GM19035 (cell line): ENCODE measurements around the gene C16orf89.
A peak's percentile ranks its signal among the peaks of the same experiment; 100 is the strongest.
"Not testable (repeated sequence)": the region's sequence is repeated elsewhere in the genome, so short reads cannot be mapped to it uniquely, and the experiment has no call there.

Experiments used
- ATAC-seq: cut with Tn5 transposase; IDR thresholded peaks from one replicate; pipeline ENCODE4 v1.9.1; 2021; ENCODE audit not compliant: unreplicated experiment

C16orf89 gene

DNA sequence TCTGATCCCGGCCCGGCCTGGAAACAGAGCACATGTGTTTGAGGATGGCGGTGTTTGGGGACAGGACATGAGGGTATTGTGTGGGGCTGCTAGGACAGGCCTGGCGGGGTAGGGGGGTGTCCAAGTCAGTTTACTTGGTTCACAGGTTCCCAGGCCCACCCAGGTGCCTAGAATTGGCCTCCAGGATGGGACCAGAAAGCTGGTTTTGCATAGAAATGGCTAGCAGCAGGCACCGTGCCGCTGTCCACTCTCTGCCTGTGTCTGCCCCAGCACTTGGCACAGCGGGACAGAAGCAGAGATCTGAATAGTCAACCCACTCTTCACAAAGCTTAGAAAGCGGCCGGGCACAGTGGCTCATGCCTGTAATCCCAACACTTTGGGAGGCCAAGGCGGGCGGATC, 20.0 kb upstream of the C16orf89 start:
- ATAC-seq: not testable (repeated sequence)

DNA sequence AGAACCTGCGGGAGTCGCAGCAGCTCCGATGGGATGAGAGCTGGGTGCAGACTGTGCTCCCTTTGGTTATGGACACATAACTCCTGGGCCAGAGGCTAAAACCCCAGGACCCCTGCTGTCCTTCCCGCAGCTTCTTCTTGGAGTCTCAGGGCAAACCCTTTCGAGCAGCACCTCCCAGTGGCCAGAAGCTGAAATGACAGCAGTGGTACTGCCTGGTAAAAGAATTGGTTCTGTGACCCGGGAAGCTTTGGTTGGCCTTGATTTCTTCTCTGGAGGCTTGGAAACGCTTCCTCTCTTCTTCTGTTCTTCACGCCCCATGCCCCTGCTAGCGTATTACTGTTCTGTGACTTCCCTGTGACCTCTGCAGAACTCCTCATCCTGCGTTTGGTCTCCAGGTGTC, 19.0 kb upstream of the C16orf89 start:
- not testable (repeated sequence) for ATAC-seq

DNA sequence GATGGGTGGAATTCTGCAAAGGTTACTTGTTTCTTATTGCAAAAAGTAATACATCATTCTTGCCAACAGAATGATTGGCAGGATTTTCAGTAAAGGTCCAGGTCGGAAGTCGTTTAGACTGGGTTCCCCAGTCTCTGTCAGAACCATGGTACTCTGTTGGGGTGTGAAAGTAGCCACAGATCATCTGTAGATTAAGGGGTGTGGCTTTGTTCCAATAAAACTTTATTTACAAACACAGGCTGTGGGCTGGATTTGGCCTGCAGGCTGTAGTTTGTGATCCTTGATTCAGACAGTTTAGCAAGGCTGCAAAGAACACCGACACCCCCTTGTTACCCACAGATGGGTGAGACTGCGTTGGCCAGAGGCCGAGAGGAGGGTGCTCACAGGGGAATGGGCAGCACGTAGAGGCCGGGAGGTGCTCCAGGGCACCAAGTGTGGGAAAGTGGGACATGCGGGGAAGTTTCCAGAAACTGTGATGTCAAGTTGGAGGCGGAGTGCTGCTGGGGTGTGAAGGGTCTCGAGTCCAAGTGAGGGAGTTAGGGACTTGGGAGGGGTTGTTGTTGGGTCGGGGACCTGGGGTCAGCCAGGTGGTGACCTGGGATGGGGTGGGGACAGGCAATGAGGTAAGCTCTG, 18.5 kb upstream of the C16orf89 start:
- not testable (repeated sequence) for ATAC-seq

DNA sequence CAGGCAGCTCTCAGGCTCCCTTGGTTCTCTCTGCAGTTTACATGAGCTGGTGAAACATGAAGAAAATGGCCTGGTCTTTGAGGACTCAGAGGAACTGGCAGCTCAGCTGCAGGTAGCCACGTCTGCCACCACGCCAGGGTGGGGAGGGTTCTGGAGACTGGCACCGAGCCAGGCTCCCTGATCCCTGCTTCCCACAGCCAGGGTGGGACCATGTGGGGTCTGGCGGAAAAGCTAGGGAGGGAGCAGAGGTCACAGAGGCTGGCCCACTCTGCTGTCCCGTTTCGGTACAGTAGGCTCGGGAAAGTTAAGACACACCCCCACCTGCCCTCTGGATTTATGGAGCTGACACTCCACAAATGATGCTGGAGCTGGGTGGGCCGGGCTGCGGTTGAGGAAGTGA, 17.9 kb upstream of the C16orf89 start:
- ATAC-seq: not testable (repeated sequence)

DNA sequence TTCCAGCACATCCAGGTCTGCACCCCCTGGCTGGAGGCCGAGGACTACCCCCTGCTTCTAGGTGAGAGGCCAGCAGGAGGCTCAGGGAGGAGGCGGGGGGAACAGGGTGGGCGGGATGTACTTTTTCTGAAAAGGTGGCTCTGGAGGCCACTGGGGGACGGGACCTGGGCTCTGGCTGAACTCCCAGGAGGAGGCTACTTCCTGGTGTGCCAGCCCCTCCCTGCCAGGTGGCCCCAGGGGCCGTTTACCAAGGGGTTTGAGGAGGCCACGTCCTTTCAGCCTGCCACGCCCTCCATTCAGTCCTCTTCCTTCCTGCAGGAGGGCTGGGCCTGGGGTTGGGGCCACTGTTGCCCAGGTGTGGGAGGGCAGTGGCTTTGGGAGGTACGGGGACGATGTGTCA, 15.2 kb upstream of the C16orf89 start:
- not testable (repeated sequence) for ATAC-seq

DNA sequence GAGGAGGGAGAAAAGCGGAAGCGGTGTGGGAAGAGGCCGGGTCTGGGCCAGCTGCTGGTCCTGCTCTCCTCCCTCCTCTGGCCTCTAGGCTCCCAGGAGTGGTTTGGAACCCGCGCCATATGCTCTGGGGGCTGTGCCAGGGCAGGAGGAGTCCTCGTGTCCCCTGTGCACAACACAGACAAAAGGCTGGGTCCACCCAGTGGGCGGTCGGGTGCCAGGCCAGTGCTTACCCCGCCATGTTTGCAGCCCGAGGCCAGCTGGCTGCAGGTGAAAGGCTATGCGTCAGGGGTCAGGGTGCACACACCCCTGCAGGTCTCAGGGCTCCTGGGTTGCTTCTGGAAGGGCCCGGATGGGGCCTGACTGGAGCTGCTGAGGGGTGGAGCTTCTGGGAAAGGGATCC, 14.7 kb upstream of the C16orf89 start:
- ATAC-seq: not testable (repeated sequence)

DNA sequence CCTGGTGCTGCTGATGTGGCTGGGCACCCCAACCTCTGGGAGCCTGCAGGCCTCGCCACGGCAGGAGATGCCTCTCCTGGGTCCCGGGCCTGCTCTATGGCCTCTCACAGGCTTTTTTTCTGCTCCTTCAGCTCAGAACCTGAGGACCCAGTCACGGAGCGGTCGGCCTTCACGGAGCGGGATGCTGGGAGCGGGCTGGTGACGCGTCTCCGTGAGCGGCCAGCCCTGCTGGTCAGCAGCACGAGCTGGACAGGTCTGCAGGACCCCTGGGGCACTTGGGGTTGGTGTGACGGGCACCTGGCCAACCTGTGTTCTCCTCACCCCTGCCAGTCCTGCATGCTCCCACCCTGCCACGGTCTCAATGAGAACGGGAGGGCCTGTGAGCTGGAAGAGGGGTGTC, 12.9 kb upstream of the C16orf89 start:
- no peak for ATAC-seq

DNA sequence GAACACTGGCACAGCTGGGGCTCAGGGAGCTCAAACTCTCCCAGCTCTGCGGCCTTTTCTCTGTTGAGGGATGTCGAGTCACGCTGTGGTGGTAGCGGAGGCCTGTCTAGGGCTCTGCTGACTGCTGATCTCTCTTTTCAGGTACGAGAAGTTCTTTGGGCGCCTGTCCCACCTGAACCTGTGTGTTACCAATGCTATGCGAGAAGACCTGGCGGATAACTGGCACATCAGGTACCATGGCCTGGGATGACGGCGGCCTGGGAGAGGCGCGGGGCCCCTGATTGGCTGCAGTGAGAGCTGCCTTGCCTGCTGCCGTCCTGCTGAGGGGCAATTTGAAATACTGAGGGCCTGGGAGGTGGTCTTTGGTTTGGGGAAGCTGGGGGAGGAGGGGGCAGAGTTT, 11.5 kb upstream of the C16orf89 start:
- no peak for ATAC-seq

DNA sequence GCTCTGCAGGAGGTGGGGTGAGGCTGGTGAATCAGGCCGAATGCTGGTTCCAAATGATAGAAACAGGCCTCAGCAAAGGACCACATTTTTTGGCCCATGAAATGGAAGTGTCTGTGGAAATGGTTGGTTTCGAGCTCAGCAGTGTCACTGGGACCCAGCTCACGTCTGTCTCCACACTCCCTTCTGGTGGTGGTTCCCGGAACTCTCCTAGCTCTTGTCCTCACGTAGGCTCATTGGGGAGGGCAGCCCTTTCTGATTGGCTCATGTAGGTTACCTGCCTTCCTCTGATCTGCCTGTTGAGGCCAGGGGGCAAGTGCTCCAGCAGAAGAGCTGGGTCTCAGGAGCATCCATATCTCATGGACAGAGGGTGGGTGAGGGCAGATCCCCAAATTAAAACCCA, 9.9 kb upstream of the C16orf89 start:
- ATAC-seq: no peak

DNA sequence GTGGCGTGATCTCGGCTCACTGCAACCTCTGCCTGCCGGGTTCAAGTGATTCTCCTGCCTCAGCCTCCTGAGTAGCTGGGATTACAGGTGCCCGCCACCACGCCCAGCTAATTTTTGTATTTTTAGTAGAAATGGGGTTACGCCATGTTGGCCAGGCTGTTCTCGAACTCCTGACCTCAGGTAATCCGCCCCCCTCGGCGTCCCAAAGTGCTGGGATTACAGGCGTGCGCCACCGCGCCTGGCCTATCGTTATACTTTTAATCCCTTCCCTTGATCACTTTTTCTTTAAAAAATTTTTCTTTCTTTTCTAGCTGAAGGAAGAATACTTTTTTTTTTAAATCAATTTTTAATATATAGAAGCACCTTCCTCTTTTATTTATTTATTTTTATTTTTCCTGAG, 8.0 kb upstream of the C16orf89 start:
- ATAC-seq: not testable (repeated sequence)

DNA sequence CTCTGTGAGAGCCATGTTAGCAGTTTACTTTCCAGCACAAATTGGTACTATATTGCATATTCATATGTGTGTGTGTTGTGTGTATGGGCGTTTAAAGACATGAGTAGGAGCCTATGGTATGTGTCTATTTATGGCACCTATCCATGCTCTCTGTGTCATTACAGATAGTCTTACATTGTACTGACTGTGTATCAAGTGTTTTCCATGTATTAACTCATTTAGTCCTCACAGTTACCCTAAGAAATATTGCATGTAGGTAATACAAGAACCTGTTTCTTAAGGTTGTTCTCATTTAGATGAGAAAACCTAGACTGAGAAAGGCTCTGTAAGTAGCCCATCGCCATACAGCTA, 7.5 kb upstream of the C16orf89 start:
- ATAC-seq: no peak

DNA sequence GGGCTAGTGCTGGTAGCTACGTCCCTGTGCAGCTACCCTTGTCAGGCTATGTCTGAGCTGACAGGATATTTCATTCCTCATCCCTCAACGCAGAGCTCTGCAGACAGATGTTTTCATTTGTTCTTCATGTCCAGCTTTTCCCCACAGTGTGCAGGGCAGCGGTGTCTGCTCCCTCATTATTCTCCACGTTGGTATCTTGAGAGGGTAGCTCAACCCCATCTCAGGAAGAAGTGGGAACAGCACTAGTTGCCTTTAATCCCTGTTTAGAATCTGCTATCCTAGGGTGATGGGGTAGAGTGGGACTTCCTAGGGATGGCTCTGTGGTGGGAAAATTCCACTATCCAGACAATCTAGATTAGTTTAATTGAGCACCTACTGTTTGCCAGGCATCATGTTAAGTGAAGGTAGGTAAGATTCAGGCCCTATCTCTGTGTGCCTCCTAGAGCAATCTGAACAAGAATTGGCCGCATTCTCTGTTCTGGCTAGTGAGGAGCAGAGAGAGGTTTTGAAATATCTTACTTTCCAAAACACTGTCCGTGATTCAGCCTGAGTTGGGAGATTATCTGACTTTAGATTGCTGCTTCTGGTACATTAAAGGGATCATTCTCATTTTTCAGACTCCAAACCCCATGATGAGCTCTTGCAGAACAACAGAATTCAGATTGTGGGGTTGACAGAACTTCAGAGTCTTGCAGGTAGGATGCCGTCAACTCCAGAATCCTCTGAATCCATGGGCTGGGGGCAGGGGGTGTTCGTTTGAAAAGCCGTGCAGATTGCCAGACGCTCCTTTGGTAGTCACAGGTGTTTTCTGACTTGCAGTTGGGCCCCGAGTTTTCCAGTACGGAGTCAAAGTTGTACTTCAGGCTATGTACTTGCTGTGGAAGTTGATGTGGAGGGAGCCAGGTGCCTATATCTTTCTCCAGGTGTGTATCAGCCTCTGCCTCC, 6.8 kb upstream of the C16orf89 start:
- ATAC-seq: no peak

DNA sequence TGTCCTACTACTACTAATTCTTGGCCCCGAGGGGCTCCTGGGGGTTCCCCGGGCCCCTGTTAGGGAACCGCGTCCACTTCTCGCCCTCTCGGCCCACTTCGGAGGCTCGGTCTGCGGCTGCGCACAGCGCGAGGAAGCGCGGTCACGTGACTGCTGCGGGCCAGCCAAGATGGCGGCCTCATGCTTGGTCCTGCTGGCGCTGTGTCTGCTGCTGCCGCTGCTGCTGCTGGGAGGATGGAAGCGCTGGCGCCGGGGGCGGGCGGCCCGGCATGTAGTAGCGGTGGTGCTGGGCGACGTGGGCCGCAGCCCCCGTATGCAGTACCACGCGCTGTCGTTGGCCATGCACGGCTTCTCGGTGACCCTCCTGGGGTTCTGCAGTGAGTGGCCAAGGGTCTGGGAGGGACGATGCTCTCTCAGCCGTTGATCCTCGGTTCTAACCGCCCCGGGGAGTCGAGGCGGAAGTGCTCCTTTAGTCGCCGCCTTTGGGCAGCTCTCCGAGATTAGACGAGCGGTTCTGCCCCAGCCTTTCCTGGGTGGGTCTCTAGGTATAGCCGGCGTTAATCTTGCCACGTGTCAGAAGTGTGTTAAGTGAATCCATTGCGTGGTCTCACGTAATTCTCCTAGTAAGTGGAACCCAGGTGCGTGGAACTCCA, 6.1 kb upstream of the C16orf89 start, which contains the start of gene ALG1:
Gene ALG1, plus strand, starts transcription at position 163 of the 653 bp plus-strand sequence. Its CDS starts 7 bp downstream, at position 170.
- peak; percentile 80 for ATAC-seq

DNA sequence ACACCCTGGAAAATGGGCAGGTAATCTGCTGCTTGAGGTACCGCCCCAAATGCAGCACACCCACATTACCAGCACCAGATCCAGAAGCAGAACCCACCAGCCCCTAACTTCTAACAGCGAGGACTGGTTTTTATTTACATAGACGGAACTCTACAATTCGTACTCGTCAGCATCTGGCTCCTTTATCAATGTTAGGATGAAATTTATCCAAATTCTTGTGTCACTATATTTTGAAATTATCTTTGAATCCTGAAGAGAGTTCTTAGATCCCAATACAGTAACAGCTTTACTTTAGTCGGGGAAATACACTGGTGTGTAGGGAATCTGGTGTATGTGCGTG, 5.6 kb upstream of the C16orf89 start:
- ATAC-seq: no peak

DNA sequence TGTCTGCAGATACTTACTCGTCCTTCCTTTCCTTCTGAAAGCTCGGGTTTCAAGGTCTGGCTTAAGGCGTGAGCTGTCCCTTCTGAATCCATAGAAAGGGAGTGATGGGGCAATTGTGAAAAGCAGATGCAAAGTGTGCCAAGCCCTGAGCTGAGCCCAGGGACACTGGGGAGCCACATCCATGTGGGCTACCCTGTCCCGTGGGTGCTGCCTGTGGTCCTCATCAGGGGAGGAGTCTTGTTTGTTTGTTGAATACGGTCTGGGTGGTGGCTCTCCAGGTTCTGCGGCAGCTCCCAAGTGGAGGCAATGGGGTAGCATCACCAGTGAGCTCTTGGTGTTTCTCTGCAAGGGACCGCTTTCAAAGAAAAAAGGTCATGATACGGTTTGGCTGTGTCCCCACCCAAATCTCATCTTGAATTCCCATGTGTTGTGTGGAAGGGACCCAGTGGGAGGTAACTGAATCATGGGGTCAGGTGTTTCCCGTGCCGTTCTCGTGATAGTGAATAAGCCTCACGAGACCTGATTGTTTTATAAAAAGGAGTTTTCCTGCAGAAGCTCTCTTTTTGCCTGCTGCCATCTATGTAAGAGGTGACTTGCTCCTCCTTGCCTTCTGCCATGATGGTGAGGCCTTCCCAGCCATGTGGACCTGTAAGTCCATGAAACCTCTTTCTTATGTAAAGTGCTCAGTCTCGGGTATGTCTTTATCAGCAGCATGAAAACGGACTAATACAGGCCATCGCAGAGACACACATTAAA, 4.9 kb upstream of the C16orf89 start:
- no peak for ATAC-seq

DNA sequence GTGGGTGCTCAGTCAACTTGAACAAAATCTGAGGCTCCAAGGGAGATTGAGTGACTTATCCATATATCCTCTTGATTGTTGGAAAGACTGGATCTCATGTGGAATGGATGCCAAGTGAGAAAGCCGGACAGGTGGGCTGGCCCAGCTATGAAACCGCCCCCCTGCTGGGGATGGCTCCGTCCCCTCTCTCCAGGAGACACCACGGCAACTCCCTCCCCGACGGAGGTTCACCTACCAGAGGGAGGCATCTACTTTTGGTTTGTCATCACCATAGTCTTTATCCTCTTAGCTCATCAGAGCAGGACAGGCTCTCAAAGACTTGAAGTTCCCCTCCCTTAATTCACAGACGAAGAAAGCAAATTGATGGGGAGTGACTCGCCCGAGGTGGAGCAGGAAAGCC, 4.1 kb upstream of the C16orf89 start:
- ATAC-seq: no peak

DNA sequence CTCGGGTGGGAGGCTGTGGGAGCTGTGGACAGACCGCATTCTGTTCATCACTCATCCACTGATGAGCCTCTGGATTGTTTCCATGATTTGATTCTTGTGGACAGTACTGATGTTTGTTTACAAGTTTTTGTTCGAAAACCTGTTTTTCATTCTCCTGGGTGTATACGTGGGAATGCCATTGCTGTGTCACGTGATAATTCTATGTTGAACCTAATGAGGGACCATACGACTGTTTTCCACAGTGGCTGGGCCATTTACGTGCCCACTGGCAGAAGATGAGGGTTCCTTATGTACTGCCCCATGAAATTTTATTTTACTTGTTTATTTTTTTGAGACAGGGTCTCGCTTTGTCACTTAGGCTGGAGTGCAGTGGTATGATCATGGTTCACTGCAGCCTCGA, 3.3 kb upstream of the C16orf89 start:
- no peak for ATAC-seq

DNA sequence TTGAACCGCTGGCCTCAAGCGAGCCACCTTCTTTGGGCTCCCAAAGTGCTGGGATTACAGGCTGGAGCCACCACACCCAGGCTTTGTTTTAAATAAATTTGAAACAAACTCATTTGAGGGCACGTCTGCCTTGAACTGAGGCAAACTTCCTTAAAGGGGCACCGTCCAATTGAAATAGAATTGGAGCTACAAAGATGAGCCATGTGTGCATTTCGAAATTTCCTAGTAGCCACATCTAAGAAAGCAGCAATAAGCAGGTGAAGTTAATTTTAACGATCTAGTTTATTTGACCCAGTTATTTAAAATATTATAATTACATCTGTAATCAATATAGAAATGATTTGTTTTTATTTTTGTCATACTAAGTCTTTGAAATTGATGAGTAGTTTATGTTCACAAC, 755 bp upstream of the C16orf89 start:
- ATAC-seq: no peak

DNA sequence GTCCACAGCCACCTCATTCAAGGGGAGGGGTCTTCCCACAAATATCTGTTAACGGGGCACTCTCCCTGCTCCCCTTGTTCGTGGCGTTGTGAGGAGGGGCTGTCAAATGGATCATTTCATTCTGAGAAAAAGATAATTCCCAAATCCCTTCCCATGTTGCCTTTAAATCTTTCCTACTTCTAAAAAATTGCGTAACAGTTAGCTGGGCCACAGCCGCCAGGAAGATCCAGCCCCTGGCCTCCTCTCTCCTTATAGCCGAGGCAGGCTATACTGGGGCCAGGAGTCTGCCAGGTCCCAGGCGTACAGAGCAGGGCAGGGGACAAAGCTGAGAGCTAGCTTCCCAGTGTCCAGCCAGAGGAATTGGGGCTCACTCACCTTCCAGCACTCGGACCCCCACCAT, 430 bp downstream of the C16orf89 start:
- ATAC-seq: no peak

DNA sequence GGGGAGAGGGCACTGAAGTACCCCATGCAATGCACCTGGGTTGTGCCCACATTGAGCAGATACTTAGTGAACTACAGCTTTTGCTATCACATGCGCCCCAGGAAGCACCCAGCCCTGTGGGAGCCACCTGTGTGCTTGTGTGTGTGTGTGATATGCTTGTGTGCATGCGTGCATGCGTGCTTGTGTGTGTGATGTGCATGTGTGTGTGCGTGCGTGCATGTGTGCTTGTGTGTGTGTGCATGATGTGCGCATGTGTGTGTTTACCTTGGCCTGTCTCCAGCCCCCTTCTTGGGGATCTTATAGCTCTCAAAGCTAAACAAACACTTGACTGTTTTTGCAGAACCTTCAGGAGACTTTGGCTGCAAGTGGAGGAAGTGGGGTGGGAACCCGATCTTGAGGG, 841 bp downstream of the C16orf89 start:
- no peak for ATAC-seq
